IMR-90 (cell line): ENCODE measurements around the gene KIF6. TPM values are rescaled to one million over a fixed set of nuclear protein-coding genes. Genes with fewer than 3 reads are reported as not detected.

Experiments
- ATAC-seq: fragments of 200-7000 bp; cut with Tn5 transposase; 2 replicates; pipeline ENCODE4 v1.9.1; 2020; ENCODE audit warnings: low read depth, mild to moderate bottlenecking, moderate library complexity
- BruUV-seq: library from RNA; stranded (reverse); fragments of 400-500 nt; replicated peaks from 2 replicates; lab custom pipeline; 2021; lab: Mats Ljungman, UMichigan
- CTCF ChIA-PET: fragments of 300-600 bp; formaldehyde crosslinking; extraction: SDS; loops from one replicate; lab custom pipeline; 2021; ENCODE audit warnings: antibody characterized with exemption; lab: Yijun Ruan, JAX
- POLR2A ChIA-PET: fragments of 300-600 bp; sonication (Branson Sonifier 250); formaldehyde crosslinking; loops from one replicate; lab custom pipeline; 2022; ENCODE audit warnings: antibody characterized with exemption; ENCODE audit not compliant: unreplicated experiment; lab: Charles Lee
- DNase-seq: peaks from one replicate; pipeline ENCODE4 v3.0.0; 2013
- H2AFZ ChIP-seq: replicated peaks from 2 replicates; pipeline ENCODE3; 2013; ENCODE audit warnings: low read length, mild to moderate bottlenecking; ENCODE audit not compliant: poor library complexity
- H2AK5ac ChIP-seq: 2 replicates; pipeline ENCODE4 v1.6.1; 2013; ENCODE audit warnings: low read depth, low read length, inconsistent platforms
- H2AK9ac ChIP-seq: replicated peaks from 2 replicates; pipeline ENCODE3; 2013; ENCODE audit warnings: mild to moderate bottlenecking, low read depth, low read length, moderate library complexity; ENCODE audit not compliant: poor library complexity
- H2BK120ac ChIP-seq: 2 replicates; pipeline ENCODE4 v1.6.1; 2013; ENCODE audit warnings: low read depth, low read length, inconsistent platforms
- H2BK15ac ChIP-seq: 3 replicates; pipeline ENCODE4 v1.6.1; 2013; ENCODE audit warnings: low read depth, low read length, inconsistent platforms
- H2BK20ac ChIP-seq: 2 replicates; pipeline ENCODE4 v1.6.1; 2013; ENCODE audit warnings: low read depth, mild to moderate bottlenecking, inconsistent platforms, low read length, moderate library complexity
- H2BK5ac ChIP-seq: 2 replicates; pipeline ENCODE4 v1.6.1; 2013; ENCODE audit warnings: mild to moderate bottlenecking, low read depth, low read length, inconsistent platforms; ENCODE audit not compliant: poor library complexity, severe bottlenecking
- H3K14ac ChIP-seq: replicated peaks from 2 replicates; pipeline ENCODE4 v1.6.1; 2013; ENCODE audit warnings: low read depth, low read length, inconsistent platforms
- H3K18ac ChIP-seq: 2 replicates; pipeline ENCODE4 v1.6.1; 2013; ENCODE audit warnings: low read depth, low read length, control low read depth
- H3K23ac ChIP-seq: 2 replicates; pipeline ENCODE4 v1.6.1; 2013; ENCODE audit warnings: low read depth, low read length, inconsistent platforms
- H3K27ac ChIP-seq: 2 replicates; pipeline ENCODE4 v1.5.1; 2013; ENCODE audit warnings: mild to moderate bottlenecking, control low read depth, low read length; ENCODE audit not compliant: insufficient read depth
- H3K27me3 ChIP-seq: 2 replicates; pipeline ENCODE4 v1.6.1; 2013; ENCODE audit warnings: low read length; ENCODE audit not compliant: control insufficient read depth, insufficient read depth
- H3K36me3 ChIP-seq: 2 replicates; pipeline ENCODE4 v1.6.1; 2013; ENCODE audit warnings: low read length, mixed read lengths; ENCODE audit not compliant: control insufficient read depth, insufficient read depth
- H3K4ac ChIP-seq: 2 replicates; pipeline ENCODE4 v1.6.1; 2013; ENCODE audit warnings: low read depth, low read length, inconsistent platforms
- H3K4me1 ChIP-seq: 2 replicates; pipeline ENCODE4 v1.6.1; 2013; ENCODE audit warnings: low read length, mixed read lengths; ENCODE audit not compliant: control insufficient read depth, insufficient read depth
- H3K4me2 ChIP-seq: 2 replicates; pipeline ENCODE4 v1.6.1; 2013; ENCODE audit warnings: low read depth, mild to moderate bottlenecking, control low read depth, low read length, moderate library complexity
- H3K4me3 ChIP-seq: 2 replicates; pipeline ENCODE4 v1.5.1; 2013; ENCODE audit warnings: low read depth, mild to moderate bottlenecking, control low read depth, low read length, moderate library complexity; ENCODE audit not compliant: insufficient read depth
- H3K56ac ChIP-seq: 2 replicates; pipeline ENCODE4 v1.6.1; 2013; ENCODE audit warnings: low read length, inconsistent platforms; ENCODE audit not compliant: insufficient read depth; ENCODE audit errors: extremely low read depth
- H3K79me1 ChIP-seq, 2 experiments: 2 replicates each; pipeline ENCODE4 v1.6.1; 2013; ENCODE audit warnings: low read length in 2 of 2, inconsistent platforms in 1 of 2, low read depth in 1 of 2
- H3K9ac ChIP-seq: 2 replicates; pipeline ENCODE4 v1.6.1; 2013; ENCODE audit warnings: low read depth, low read length, control low read depth
- H3K9me1 ChIP-seq: 2 replicates; pipeline ENCODE4 v1.6.1; 2013; ENCODE audit warnings: low read length, inconsistent platforms; ENCODE audit not compliant: insufficient read depth
- H3K9me3 ChIP-seq: 2 replicates; pipeline ENCODE4 v1.6.1; 2013; ENCODE audit warnings: low read length; ENCODE audit not compliant: control insufficient read depth, insufficient read depth
- H4K20me1 ChIP-seq: 2 replicates; pipeline ENCODE4 v1.6.1; 2013; ENCODE audit warnings: low read length, inconsistent platforms; ENCODE audit not compliant: insufficient read depth
- H4K5ac ChIP-seq: 2 replicates; pipeline ENCODE4 v1.6.1; 2013; ENCODE audit warnings: mild to moderate bottlenecking, low read depth, low read length, control low read depth
- H4K8ac ChIP-seq, 2 experiments: 2 replicates each; pipeline ENCODE4 v1.6.1; 2013; ENCODE audit warnings: low read depth in 2 of 2, low read length in 2 of 2, control low read depth in 1 of 2, inconsistent platforms in 1 of 2
- H4K91ac ChIP-seq: 2 replicates; pipeline ENCODE4 v1.6.1; 2013; ENCODE audit warnings: low read depth, low read length, inconsistent platforms; ENCODE audit not compliant: insufficient read depth
- BHLHE40 ChIP-seq: fragments of 150-350 bp; IDR thresholded peaks from 2 replicates; pipeline ENCODE4 v1.6.1; 2016; ENCODE audit warnings: mild to moderate bottlenecking, low read depth, low read length
- CEBPB ChIP-seq: IDR thresholded peaks from 2 replicates; pipeline ENCODE4 v1.6.1; 2012; ENCODE audit warnings: low read depth, low read length, improper control_type of control experiment
- CHD1 ChIP-seq: IDR thresholded peaks from 2 replicates; pipeline ENCODE4 v1.6.1; 2012; ENCODE audit warnings: low read depth, low read length, improper control_type of control experiment
- ELK1 ChIP-seq: fragments of 150-350 bp; IDR thresholded peaks from 2 replicates; pipeline ENCODE4 v1.6.1; 2016; ENCODE audit warnings: low read depth, mild to moderate bottlenecking, low read length, moderate library complexity, borderline replicate concordance
- MAZ ChIP-seq: IDR thresholded peaks from 2 replicates; pipeline ENCODE4 v1.6.1; 2012; ENCODE audit warnings: low read depth, mild to moderate bottlenecking, low read length, improper control_type of control experiment, moderate library complexity, borderline replicate concordance
- NFE2L2 ChIP-seq: fragments of 150-350 bp; IDR thresholded peaks from 2 replicates; pipeline ENCODE4 v1.6.1; 2016; ENCODE audit warnings: low read depth, mild to moderate bottlenecking, low read length
- POLR2A ChIP-seq: IDR thresholded peaks from 2 replicates; pipeline ENCODE4 v1.6.1; 2012; ENCODE audit warnings: mild to moderate bottlenecking, low read depth, low read length
- USF2 ChIP-seq: fragments of 150-350 bp; IDR thresholded peaks from 2 replicates; pipeline ENCODE4 v1.6.1; 2017; ENCODE audit warnings: mild to moderate bottlenecking, antibody characterized with exemption, low read length, low read depth
- WGBS, 2 experiments: methylation state at CpG; one replicate each; pipeline versions ENCODE4 v1.1.5 to v1.1.7; 2013; ENCODE audit warnings: missing lambda C conversion rate in 2 of 2; ENCODE audit not compliant: insufficient read length in 1 of 2; ENCODE audit errors: extremely low coverage in 2 of 2; 5-methylcytosine and 5-hydroxymethylcytosine counted together
- dilution Hi-C: fragments of 300-500 bp; cut with HindIII; formaldehyde crosslinking; loops from one replicate; pipeline ENCODE4 v1.14.3; 2018; ENCODE audit warnings: low sequenced_read_pairs; ENCODE audit not compliant: unreplicated experiment
- in situ Hi-C: fragments of 300-500 bp; cut with MboI; formaldehyde crosslinking; loops from 3 replicates; pipeline ENCODE4 v1.14.3; 2019; ENCODE audit warnings: low sequenced_read_pairs, inconsistent platforms, mixed read lengths
- intact Hi-C: fragments of 100-400 bp; cut with micrococcal nuclease; formaldehyde crosslinking; loops from 2 replicates; pipeline ENCODE4 v1.10.0; 2022
- polyA plus RNA-seq, 3 experiments: library from polyadenylated mRNA; depleted of rRNA; stranded (reverse); fragments of >200 nt; gene quantifications; 2 replicates each; pipeline ENCODE4 v1.2.3, GENCODE V29; 2012; ENCODE audit warnings: low replicate concordance in 1 of 3
- total RNA-seq: library from RNA; depleted of rRNA; stranded (reverse); fragments of >200 nt; gene quantifications from 2 replicates; pipeline ENCODE4 v1.2.3, GENCODE V29; 2012

KIF6 gene
- total and polyA plus RNA-seq, 2 of the 4 experiments (the other 2 are of a cell fraction) = under 0.01 to 0.10 TPM

GRCh38 chr6:39610221-39610620 is 115.0 kb downstream of the KIF6 start:
- Histone ChIP-seq H3K56ac (no peak overlapping the region), H4K5ac (no peak overlapping the region), H4K8ac (no peak overlapping the region), H3K18ac (no peak overlapping the region), H3K9me1 (no peaks in the 10 kb centered on the region), H3K79me1 (no peaks in the 10 kb centered on the region), H4K20me1 (no peaks in the 10 kb centered on the region), H3K36me3 (no peaks in the 10 kb centered on the region), H2AK5ac (no peak overlapping the region), H3K4me3 (no peak overlapping the region), H3K27ac (no peak overlapping the region), H3K23ac (no peak overlapping the region), H3K9me3 (no peaks in the 10 kb centered on the region), H2BK120ac (no peak overlapping the region), H3K4me1 (no peaks in the 10 kb centered on the region), H3K27me3 (no peaks in the 10 kb centered on the region), H2BK20ac (no peak overlapping the region), H2BK5ac (no peak overlapping the region), H2AK9ac (no peak overlapping the region), H3K14ac (no peak overlapping the region), H2AFZ (no peak overlapping the region), H4K91ac (no peak overlapping the region), H2BK15ac (no peak overlapping the region), H3K9ac (no peak overlapping the region), H3K4ac (no peak overlapping the region), H3K4me2 (no peak overlapping the region)
- POLR2A ChIA-PET = no interaction called here
- TF ChIP-seq CHD1 (no peak), CEBPB (no peak), USF2 (no peak), MAZ (no peak), POLR2A (no peak), ELK1 (no peak), NFE2L2 (no peak), BHLHE40 (no peak)
- in situ Hi-C loops = no loop called here
- DNase-seq (no peak), ATAC-seq (no peak)
- no TSS peak for BruUV-seq
- CTCF ChIA-PET = no interaction called here
- dilution Hi-C loops = no loop called here
- intact Hi-C loops = no loop called here
- 10% methylated on average over 2 of the region's 3 CpGs; no CpG with 5 or more reads in 1 of the 2 experiments for WGBS, 2 experiments
